Nephron progenitor cell (in vitro differentiated cells): ENCODE data around the gene RPL11.

Experiments
- DNase-seq: peaks from one replicate; pipeline ENCODE4 v3.0.0; 2021
- H3K27ac Mint-ChIP-seq: 2 replicates; pipeline ENCODE4 v1.8.0; 2021; ENCODE audit warnings: mild to moderate bottlenecking, moderate library complexity, mixed read lengths
- H3K27me3 Mint-ChIP-seq: 2 replicates; pipeline ENCODE4 v1.8.0; 2021; ENCODE audit warnings: mild to moderate bottlenecking, low read depth, mixed read lengths; ENCODE audit not compliant: poor library complexity
- H3K36me3 Mint-ChIP-seq: 2 replicates; pipeline ENCODE4 v1.8.0; 2021; ENCODE audit warnings: low read depth, mixed read lengths
- H3K4me1 Mint-ChIP-seq: 2 replicates; pipeline ENCODE4 v1.8.0; 2021; ENCODE audit warnings: mixed read lengths
- H3K4me3 Mint-ChIP-seq: 2 replicates; pipeline ENCODE4 v1.8.0; 2021; ENCODE audit warnings: mild to moderate bottlenecking, moderate library complexity, mixed read lengths
- H3K9me3 Mint-ChIP-seq: 2 replicates; pipeline ENCODE4 v1.8.0; 2021; ENCODE audit warnings: mild to moderate bottlenecking, moderate library complexity, mixed read lengths
- CTCF ChIP-seq: fragments of 200-600 bp; sonication (generic); IDR thresholded peaks from 2 replicates; pipeline ENCODE4 v1.5.0; 2021; ENCODE audit warnings: antibody characterized with exemption

Gene RPL11

GRCh38 chr1:23743287-23744152 is 51.9 kb downstream of the RPL11 start, which contains the start of gene ELOA:
Gene ELOA (plus strand): TSS chr1:23743471. CDS start chr1:23743504, 33 bp downstream.
- Mint-ChIP-seq H3K4me3 (peak within 1 kb of the TSS; percentile 94), H3K36me3 (peaks cover 15% of the 10 kb centered on the region), H3K27me3 (no peaks in the 10 kb centered on the region), H3K27ac (peak within 1 kb of the TSS; percentile 91), H3K9me3 (no peaks in the 10 kb centered on the region), H3K4me1 (peaks cover 39% of the 10 kb centered on the region)
- no peak for TF ChIP-seq CTCF
- DNase-seq, result peak; percentile 82

GRCh38 chr1:23745515-23745914 is 53.9 kb downstream of the RPL11 start:
- H3K27ac Mint-ChIP-seq, result no peak overlapping the region

More at GRCh38 chr1:23745515-23745914, 53.9 kb downstream of the RPL11 start:
- Mint-ChIP-seq H3K4me1 (peaks cover 39% of the 10 kb centered on the region), H3K27me3 (no peaks in the 10 kb centered on the region), H3K36me3 (peaks cover 24% of the 10 kb centered on the region), H3K9me3 (no peaks in the 10 kb centered on the region), H3K4me3 (peak overlapping the region; percentile 94)
- DNase-seq, result no peak
- TF ChIP-seq CTCF, result peak; percentile 23
